GM19455 (cell line): ENCODE data around the gene ATP13A1.
A peak's percentile ranks its signal among the peaks of the same experiment; 100 is the strongest.
"Not testable (repeated sequence)": the region's sequence is repeated elsewhere in the genome, so short reads cannot be mapped to it uniquely, and the experiment has no call there.

Source experiments
- ATAC-seq: cut with Tn5 transposase; IDR thresholded peaks from one replicate; pipeline ENCODE4 v1.9.1; 2021; ENCODE audit not compliant: unreplicated experiment

Gene ATP13A1

GRCh38 chr19:19626516-19627472 is 36.7 kb downstream of the ATP13A1 start:
- ATAC-seq, result no peak

- ATAC-seq, result no peak
Measured at GRCh38 chr19:19624032-19624570, 39.4 kb downstream of the ATP13A1 start.

- ATAC-seq, result no peak
Measured at GRCh38 chr19:19623383-19623782, 40.1 kb downstream of the ATP13A1 start.

GRCh38 chr19:19619849-19620210 is 43.6 kb downstream of the ATP13A1 start:
- no peak for ATAC-seq

- no peak for ATAC-seq
Measured at GRCh38 chr19:19619181-19619848, 44.2 kb downstream of the ATP13A1 start.

- peak; percentile 87 for ATAC-seq
Measured at GRCh38 chr19:19618219-19619051, 45.0 kb downstream of the ATP13A1 start, which contains the start of gene PBX4. PBX4 (minus strand) TSS chr19:19618687; CDS start chr19:19618629, 58 bp downstream.

- ATAC-seq, result no peak
Measured at GRCh38 chr19:19615086-19615485, 48.4 kb downstream of the ATP13A1 start.

DNA sequence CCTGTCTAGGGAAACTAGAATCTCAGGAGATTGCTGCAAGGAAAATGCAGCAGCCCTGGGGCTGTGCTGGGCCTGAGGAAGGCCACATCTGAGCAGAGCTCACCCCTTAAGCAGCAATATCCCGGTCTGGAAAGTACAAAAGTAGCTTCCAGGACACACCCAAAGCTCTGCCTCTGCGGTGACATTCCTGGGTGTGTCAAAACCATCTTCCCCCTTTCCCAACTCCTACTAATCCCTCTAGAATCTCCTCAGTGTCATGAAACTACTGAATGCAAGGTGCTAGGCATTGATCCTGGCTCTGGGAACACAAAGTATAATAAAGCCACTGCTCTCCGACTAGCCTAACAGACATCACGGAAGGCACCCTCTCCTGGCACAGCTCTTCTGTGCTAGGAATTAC is 50.0 kb downstream of the ATP13A1 start:
- no peak for ATAC-seq

DNA sequence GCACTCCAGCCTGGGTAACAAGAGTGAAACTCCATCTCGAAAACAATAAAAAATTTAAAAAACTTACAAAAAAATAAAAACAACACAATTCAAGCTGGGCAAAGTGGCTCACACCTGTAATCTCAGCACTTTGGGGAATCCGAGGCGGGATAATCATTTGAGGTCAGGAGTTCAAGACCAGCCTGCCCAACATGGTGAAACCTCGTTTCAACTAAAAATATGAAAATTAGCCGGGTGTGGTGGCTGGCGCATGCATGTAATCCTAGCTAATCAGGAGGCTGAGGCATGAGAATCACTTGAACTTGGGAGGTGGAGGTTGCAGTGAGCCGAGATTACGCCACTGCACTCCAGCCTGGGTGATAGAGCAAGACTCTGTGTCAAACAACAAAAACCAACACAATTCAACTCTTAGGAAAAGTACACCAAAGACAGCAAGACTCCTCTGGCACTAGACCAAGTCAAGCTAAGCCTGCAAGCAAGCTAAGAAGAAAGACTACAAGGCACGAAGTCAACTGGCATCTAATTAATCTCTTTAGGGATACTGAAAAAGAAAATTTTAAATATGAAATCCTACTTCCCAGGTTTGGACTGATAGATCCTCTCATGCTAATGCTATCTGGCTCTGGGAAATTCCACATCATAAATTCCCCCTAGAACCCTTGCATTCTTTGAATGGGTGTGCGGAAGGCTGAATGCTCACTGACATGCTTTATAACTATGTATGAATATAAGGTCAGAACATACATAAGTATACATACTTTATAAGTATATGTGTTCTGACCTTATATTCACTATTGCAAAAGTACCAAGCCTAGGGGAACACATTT is 52.9 kb downstream of the ATP13A1 start:
- ATAC-seq, result no peak

- ATAC-seq, result not testable (repeated sequence)
Measured at GRCh38 chr19:19606686-19607085, 56.8 kb downstream of the ATP13A1 start.

DNA sequence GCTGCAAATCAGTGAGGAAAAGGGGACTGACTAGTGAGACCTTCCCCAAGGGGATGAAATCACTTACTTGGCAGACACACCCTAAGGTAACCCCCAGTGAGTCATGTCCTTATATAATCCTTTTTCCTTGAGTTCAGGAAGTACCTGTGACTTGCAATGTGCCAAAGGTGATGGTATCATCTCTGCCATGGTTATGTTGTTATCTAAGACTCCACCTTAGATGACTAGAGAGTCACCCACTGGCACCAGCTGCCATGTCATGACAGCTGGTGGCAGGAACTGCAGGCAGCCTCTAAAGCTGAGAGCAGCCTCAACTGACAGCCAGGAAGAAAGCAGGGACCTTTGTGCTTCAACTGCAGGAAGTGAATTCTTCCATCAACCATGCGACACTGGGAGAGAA is 57.5 kb downstream of the ATP13A1 start:
- no peak for ATAC-seq

DNA sequence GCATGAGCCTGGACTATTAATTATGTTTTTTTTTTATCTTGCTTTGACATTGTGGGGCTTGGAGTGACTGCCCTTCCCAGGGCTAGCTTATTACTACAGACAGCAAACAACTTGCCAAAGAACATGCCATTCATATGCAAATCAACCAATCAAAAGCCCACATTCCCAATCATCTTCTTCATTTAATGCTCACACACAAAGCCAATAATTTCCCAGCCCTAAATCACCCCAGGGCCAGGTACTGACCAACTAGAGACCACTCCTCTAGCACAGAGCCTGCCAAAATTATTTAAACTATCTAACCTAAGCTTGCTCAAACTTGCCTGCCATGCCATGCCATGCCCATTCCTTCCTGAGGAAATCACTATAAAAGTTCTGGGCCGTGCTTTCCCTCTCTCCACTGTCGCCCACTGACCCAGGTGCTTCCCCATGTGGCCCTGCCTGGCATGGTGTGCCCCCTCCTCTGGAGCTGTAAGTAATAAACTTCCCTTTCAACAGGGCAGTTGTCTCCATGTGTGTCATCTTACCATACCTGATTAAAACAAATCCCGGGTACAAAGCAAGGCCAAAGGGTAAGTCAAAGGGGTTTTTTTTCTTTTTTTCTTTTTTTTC is 60.7 kb downstream of the ATP13A1 start:
- ATAC-seq, result no peak

GRCh38 chr19:19602136-19602712 is 61.3 kb downstream of the ATP13A1 start:
- no peak for ATAC-seq

- no peak for ATAC-seq
Measured at GRCh38 chr19:19600793-19601330, 62.6 kb downstream of the ATP13A1 start.

GRCh38 chr19:19598728-19599451 is 64.6 kb downstream of the ATP13A1 start:
- ATAC-seq, result not testable (repeated sequence)

DNA sequence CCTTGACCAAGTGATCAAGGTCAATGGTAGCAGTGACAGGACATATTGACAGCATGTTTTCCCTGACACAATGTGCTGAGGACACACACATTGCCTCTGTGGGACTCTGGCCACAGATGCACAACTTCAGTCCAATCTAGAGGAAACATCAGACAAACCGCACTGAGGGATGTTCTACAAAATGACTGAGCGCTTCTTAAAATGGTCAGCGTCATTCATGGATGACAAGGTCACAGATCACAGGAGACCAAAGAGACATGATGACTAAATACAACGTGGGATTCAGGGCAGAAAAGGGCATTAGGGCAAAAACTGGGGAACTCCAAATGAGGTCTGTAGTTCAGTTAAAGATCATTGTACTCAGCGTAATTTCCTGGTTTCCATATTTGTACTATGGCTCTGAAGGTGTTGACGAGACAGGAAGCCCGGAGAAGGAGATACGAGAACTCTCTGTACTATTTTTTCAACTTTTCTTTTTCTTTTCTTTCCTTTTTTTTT is 65.6 kb downstream of the ATP13A1 start:
- ATAC-seq, result peak; percentile 47
